Caco-2 (cell line): ENCODE results near the gene ZIK1. TPM values are rescaled to one million over a fixed set of nuclear protein-coding genes. Genes with fewer than 3 reads are reported as not detected.

Source experiments
- BruUV-seq: library from RNA; stranded (reverse); fragments of 400-500 nt; replicated peaks from 2 replicates; lab custom pipeline; 2021; lab: Mats Ljungman, UMichigan
- CTCF ChIA-PET: fragments of 300-600 bp; sonication (Branson Sonifier 250); formaldehyde crosslinking; loops from one replicate; lab custom pipeline; 2022; ENCODE audit warnings: antibody characterized with exemption; lab: Charles Lee
- POLR2A ChIA-PET: fragments of 300-600 bp; sonication (Branson Sonifier 250); formaldehyde crosslinking; loops from one replicate; lab custom pipeline; 2022; ENCODE audit warnings: antibody characterized with exemption; lab: Charles Lee
- DNase-seq, 2 experiments: peaks; one replicate each; pipeline versions ENCODE4 v3.0.0 to v3.0.0-alpha.2; 2020 to 2022
- H3K27me3 ChIP-seq: replicated peaks from 2 replicates; pipeline ENCODE4 v1.6.0; 2011; ENCODE audit warnings: low read length; ENCODE audit not compliant: control insufficient read depth, insufficient read depth
- H3K36me3 ChIP-seq: 2 replicates; pipeline ENCODE4 v1.5.1; 2011; ENCODE audit warnings: low read length; ENCODE audit not compliant: control insufficient read depth, insufficient read depth
- H3K4me1 ChIP-seq: fragments of 250-450 bp; sonication (Bioruptor Pico); 2 replicates; pipeline ENCODE4 v1.5.1; 2020; ENCODE audit warnings: mild to moderate bottlenecking
- H3K4me3 ChIP-seq: 2 replicates; pipeline ENCODE4 v1.5.1; 2011; ENCODE audit warnings: low read depth, mild to moderate bottlenecking, control low read depth, low read length
- H3K9me3 ChIP-seq: fragments of 250-450 bp; sonication (Bioruptor Pico); 2 replicates; pipeline ENCODE4 v1.5.1; 2020; ENCODE audit warnings: mild to moderate bottlenecking, moderate library complexity
- H3K27ac Mint-ChIP-seq: one replicate; pipeline ENCODE4 v1.8.0; 2022; ENCODE audit warnings: mixed read lengths; ENCODE audit not compliant: unreplicated experiment
- H3K27me3 Mint-ChIP-seq: one replicate; pipeline ENCODE4 v1.8.0; 2022; ENCODE audit warnings: mixed read lengths; ENCODE audit not compliant: insufficient read depth, unreplicated experiment
- H3K36me3 Mint-ChIP-seq: one replicate; pipeline ENCODE4 v1.8.0; 2022; ENCODE audit warnings: mild to moderate bottlenecking, mixed read lengths; ENCODE audit not compliant: insufficient read depth, unreplicated experiment
- H3K4me1 Mint-ChIP-seq: one replicate; pipeline ENCODE4 v1.8.0; 2022; ENCODE audit warnings: low read depth, mixed read lengths; ENCODE audit not compliant: unreplicated experiment
- H3K4me3 Mint-ChIP-seq: one replicate; pipeline ENCODE4 v1.8.0; 2022; ENCODE audit warnings: mild to moderate bottlenecking, moderate library complexity, mixed read lengths; ENCODE audit not compliant: unreplicated experiment
- H3K9me3 Mint-ChIP-seq: one replicate; pipeline ENCODE4 v1.8.0; 2022; ENCODE audit warnings: mixed read lengths; ENCODE audit not compliant: unreplicated experiment
- intact Hi-C: fragments of 100-400 bp; cut with micrococcal nuclease; formaldehyde crosslinking; loops from one replicate; pipeline ENCODE4 v1.10.0; 2022; ENCODE audit not compliant: unreplicated experiment
- total RNA-seq: library from RNA; stranded (reverse); gene quantifications from 2 replicates; pipeline ENCODE4 v1.2.3, GENCODE V29; 2022
- TF ChIP-seq, protein P1 (sequence below), 2 experiments: fragments of 200-600 bp in 1 of 2; IDR thresholded peaks; 1 replicate in 1 of 2; 2 replicates in 1 of 2; pipeline versions ENCODE4 v1.5.1 to v1.8.0; 2011 to 2022; ENCODE audit warnings: antibody characterized with exemption in 1 of 2, control low read depth in 1 of 2, inconsistent platforms in 1 of 2, low read depth in 1 of 2, low read length in 1 of 2, mild to moderate bottlenecking in 1 of 2, moderate library complexity in 1 of 2; ENCODE audit not compliant: insufficient read depth in 1 of 2, severe bottlenecking in 1 of 2, unreplicated experiment in 1 of 2

ZIK1 gene
- total RNA-seq, 1 experiment from 2014 or later: not detected

GRCh38 chr19:57623091-57623490 lies 39.1 kb downstream of the ZIK1 start:
- no peaks in the 10 kb centered on the region for H3K27me3 ChIP-seq
- H3K9me3 ChIP-seq: peaks cover 35% of the 10 kb centered on the region
- Mint-ChIP-seq H3K4me1 (no peaks in the 10 kb centered on the region), H3K9me3 (peaks cover 37% of the 10 kb centered on the region), H3K27ac (no peak overlapping the region), H3K27me3 (no peaks in the 10 kb centered on the region), H3K36me3 (peaks cover 25% of the 10 kb centered on the region), H3K4me3 (no peak overlapping the region)
- TF ChIP-seq, protein P1, sequence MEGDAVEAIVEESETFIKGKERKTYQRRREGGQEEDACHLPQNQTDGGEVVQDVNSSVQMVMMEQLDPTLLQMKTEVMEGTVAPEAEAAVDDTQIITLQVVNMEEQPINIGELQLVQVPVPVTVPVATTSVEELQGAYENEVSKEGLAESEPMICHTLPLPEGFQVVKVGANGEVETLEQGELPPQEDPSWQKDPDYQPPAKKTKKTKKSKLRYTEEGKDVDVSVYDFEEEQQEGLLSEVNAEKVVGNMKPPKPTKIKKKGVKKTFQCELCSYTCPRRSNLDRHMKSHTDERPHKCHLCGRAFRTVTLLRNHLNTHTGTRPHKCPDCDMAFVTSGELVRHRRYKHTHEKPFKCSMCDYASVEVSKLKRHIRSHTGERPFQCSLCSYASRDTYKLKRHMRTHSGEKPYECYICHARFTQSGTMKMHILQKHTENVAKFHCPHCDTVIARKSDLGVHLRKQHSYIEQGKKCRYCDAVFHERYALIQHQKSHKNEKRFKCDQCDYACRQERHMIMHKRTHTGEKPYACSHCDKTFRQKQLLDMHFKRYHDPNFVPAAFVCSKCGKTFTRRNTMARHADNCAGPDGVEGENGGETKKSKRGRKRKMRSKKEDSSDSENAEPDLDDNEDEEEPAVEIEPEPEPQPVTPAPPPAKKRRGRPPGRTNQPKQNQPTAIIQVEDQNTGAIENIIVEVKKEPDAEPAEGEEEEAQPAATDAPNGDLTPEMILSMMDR (IDR thresholded peaks at IDR 0.05; ENCODE audit: insufficient read depth in 1 of 2, low read depth in 1 of 2, low read length in 1 of 2, severe bottlenecking in 1 of 2, unreplicated experiment in 1 of 2): no peak
- POLR2A ChIA-PET: no interaction called here
- H3K4me1 ChIP-seq: no peaks in the 10 kb centered on the region
- H3K36me3 ChIP-seq: peaks cover 6% of the 10 kb centered on the region
- no peak overlapping the region for H3K4me3 ChIP-seq
- intact Hi-C loops: no loop called here
- CTCF ChIA-PET: no interaction called here
- no TSS peak for BruUV-seq
- no peak for DNase-seq

- intact Hi-C loops: loop anchor here (1.0 kb wide), 5 partner anchors 34 to 198 kb away; partner anchors contain the start of genes ZNF530, ZNF551, ZNF749 and ZNF776
- Mint-ChIP-seq H3K4me3 (peak within 1 kb of the TSS; percentile 86), H3K9me3 (peaks cover 19% of the 10 kb centered on the region), H3K4me1 (peaks cover 12% of the 10 kb centered on the region), H3K36me3 (peaks cover 5% of the 10 kb centered on the region), H3K27ac (peak within 1 kb of the TSS; percentile 81), H3K27me3 (no peaks in the 10 kb centered on the region)
- CTCF ChIA-PET: interaction anchor here (0.5 to 1.3 kb wide), 4 partner anchors 33 to 125 kb away, joined by 3 to 5 read pairs (median 4); partner anchors contain the start of genes ZNF530 and ZNF551
- TF ChIP-seq, protein P1 (IDR thresholded peaks at IDR 0.05; ENCODE audit: insufficient read depth in 1 of 2, low read depth in 1 of 2, low read length in 1 of 2, severe bottlenecking in 1 of 2, unreplicated experiment in 1 of 2): no peak
- no peaks in the 10 kb centered on the region for H3K36me3 ChIP-seq
- 0 out of 2 replicates have a peak, but pooled peaks cover 7% of the 10 kb centered on the region for H3K4me1 ChIP-seq
- POLR2A ChIA-PET: interaction anchor here (0.7 to 1.0 kb wide), 2 partner anchors 48 to 216 kb away, joined by 3 to 6 read pairs; partner anchors contain the start of gene ZNF551
- H3K27me3 ChIP-seq: no peaks in the 10 kb centered on the region
- BruUV-seq: no TSS peak
- peaks cover 6% of the 10 kb centered on the region; the same call in 1 of the 2 replicates for H3K9me3 ChIP-seq
- peak; percentile 94 for DNase-seq
- peak within 1 kb of the TSS; percentile 95 for H3K4me3 ChIP-seq
Observed at GRCh38 chr19:57632987-57633831, 49.3 kb downstream of the ZIK1 start, which contains the start of gene ZNF211. ZNF211 (plus strand) TSS chr19:57633168; CDS start chr19:57633347, 179 bp downstream.

DNA sequence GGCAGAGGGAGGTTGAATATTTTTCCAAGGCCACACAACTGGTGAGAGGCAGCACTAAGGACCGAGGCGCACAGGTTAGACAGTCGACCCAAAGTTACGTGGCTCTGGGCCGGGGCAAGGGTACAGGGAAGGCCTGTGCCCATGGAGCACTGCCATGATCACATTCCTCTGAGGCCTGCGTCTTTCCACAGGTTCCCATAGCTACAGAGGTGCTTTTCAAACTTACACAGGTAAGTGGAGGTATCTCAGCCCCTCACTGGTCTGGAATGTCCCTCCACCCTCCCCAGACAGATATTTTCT lies 49.8 kb downstream of the ZIK1 start:
- TF ChIP-seq, protein P1 (IDR thresholded peaks at IDR 0.05; ENCODE audit: insufficient read depth in 1 of 2, low read depth in 1 of 2, low read length in 1 of 2, severe bottlenecking in 1 of 2, unreplicated experiment in 1 of 2): no peak
- Mint-ChIP-seq H3K4me3 (peak overlapping the region; percentile 86), H3K9me3 (peaks cover 25% of the 10 kb centered on the region), H3K27ac (peak overlapping the region; percentile 81), H3K36me3 (peaks cover 11% of the 10 kb centered on the region), H3K4me1 (peaks cover 12% of the 10 kb centered on the region), H3K27me3 (no peaks in the 10 kb centered on the region)
- H3K9me3 ChIP-seq: peaks cover 8% of the 10 kb centered on the region; the same call in 1 of the 2 replicates
- no peaks in the 10 kb centered on the region for H3K27me3 ChIP-seq
- H3K4me3 ChIP-seq: peak overlapping the region; percentile 95
- CTCF ChIA-PET: interaction anchor here (0.5 kb wide), 1 partner anchor 124 kb away, joined by 3 read pairs; no protein-coding TSS in a partner anchor
- POLR2A ChIA-PET: no interaction called here
- BruUV-seq: no TSS peak
- 0 out of 2 replicates have a peak, but pooled peaks cover 7% of the 10 kb centered on the region for H3K4me1 ChIP-seq
- no peak for DNase-seq
- H3K36me3 ChIP-seq: no peaks in the 10 kb centered on the region
- intact Hi-C loops: loop anchor here (1.0 kb wide), 5 partner anchors 34 to 198 kb away; partner anchors contain the start of genes ZNF530, ZNF551, ZNF749 and ZNF776
